Chondrocyte (in vitro differentiated cells): ENCODE results near the gene POC5. TPM values are rescaled to one million over a fixed set of nuclear protein-coding genes. Genes with fewer than 3 reads are reported as not detected.

Experiments
- DNase-seq: peaks from one replicate; pipeline ENCODE4 v3.0.0; 2021; ENCODE audit warnings: mixed read lengths, low spot score
- H3K27ac Mint-ChIP-seq: one replicate; pipeline ENCODE4 v1.8.0; 2021; ENCODE audit warnings: mild to moderate bottlenecking, moderate library complexity, mixed read lengths; ENCODE audit not compliant: unreplicated experiment
- H3K27me3 Mint-ChIP-seq: 2 replicates; pipeline ENCODE4 v1.8.0; 2021; ENCODE audit warnings: low read depth, mixed read lengths
- H3K36me3 Mint-ChIP-seq: 2 replicates; pipeline ENCODE4 v1.8.0; 2021; ENCODE audit warnings: low read depth, mixed read lengths
- H3K4me1 Mint-ChIP-seq: 2 replicates; pipeline ENCODE4 v1.8.0; 2021; ENCODE audit warnings: low read depth, mild to moderate bottlenecking, mixed read lengths
- H3K4me3 Mint-ChIP-seq: one replicate; pipeline ENCODE4 v1.8.0; 2021; ENCODE audit warnings: mild to moderate bottlenecking, moderate library complexity, mixed read lengths; ENCODE audit not compliant: unreplicated experiment
- H3K9me3 Mint-ChIP-seq: 2 replicates; pipeline ENCODE4 v1.8.0; 2021; ENCODE audit warnings: low read depth, mixed read lengths
- CTCF ChIP-seq: fragments of 200-600 bp; sonication (generic); IDR thresholded peaks from 2 replicates; pipeline ENCODE4 v1.5.0; 2021; ENCODE audit warnings: antibody characterized with exemption, mild to moderate bottlenecking, moderate library complexity
- total RNA-seq: library from RNA; stranded (reverse); gene quantifications from 3 replicates; pipeline ENCODE4 v1.2.1, GENCODE V29; 2021

Gene POC5
- total RNA-seq, 1 donor from 2014 or later = 8.0 TPM

- H3K4me3 Mint-ChIP-seq = peak overlapping the region; percentile 98
- H3K4me1 Mint-ChIP-seq = peaks cover 13% of the 10 kb centered on the region
- no peaks in the 10 kb centered on the region for H3K9me3 Mint-ChIP-seq
- H3K36me3 Mint-ChIP-seq = peaks cover 3% of the 10 kb centered on the region
- H3K27me3 Mint-ChIP-seq = peaks cover 8% of the 10 kb centered on the region
- no peak for TF ChIP-seq CTCF
- H3K27ac Mint-ChIP-seq = peak overlapping the region; percentile 98
- no peak for DNase-seq
Observed at GRCh38 chr5:75716715-75717081, 539 bp downstream of the POC5 start.

GRCh38 chr5:75712091-75712490 is 5.1 kb downstream of the POC5 start:
- no peak overlapping the region for H3K27ac Mint-ChIP-seq
- TF ChIP-seq CTCF = no peak

GRCh38 chr5:75711151-75711550 is 6.1 kb downstream of the POC5 start:
- H3K4me3 Mint-ChIP-seq = no peak overlapping the region
- no peak overlapping the region for H3K27ac Mint-ChIP-seq
- no peak for TF ChIP-seq CTCF
- peaks cover 6% of the 10 kb centered on the region for H3K4me1 Mint-ChIP-seq
- H3K9me3 Mint-ChIP-seq = no peaks in the 10 kb centered on the region
- no peak for DNase-seq
- peaks cover 3% of the 10 kb centered on the region for H3K36me3 Mint-ChIP-seq
- H3K27me3 Mint-ChIP-seq = no peaks in the 10 kb centered on the region

More at GRCh38 chr5:75712091-75712490, 5.1 kb downstream of the POC5 start:
- H3K27me3 Mint-ChIP-seq = no peaks in the 10 kb centered on the region
- H3K4me3 Mint-ChIP-seq = no peak overlapping the region
- peaks cover 11% of the 10 kb centered on the region for H3K4me1 Mint-ChIP-seq
- no peaks in the 10 kb centered on the region for H3K9me3 Mint-ChIP-seq
- no peak for DNase-seq
- peaks cover 3% of the 10 kb centered on the region for H3K36me3 Mint-ChIP-seq

GRCh38 chr5:75710637-75711036 is 6.6 kb downstream of the POC5 start:
- Mint-ChIP-seq H3K4me3 (no peak overlapping the region), H3K27me3 (no peaks in the 10 kb centered on the region), H3K4me1 (peaks cover 2% of the 10 kb centered on the region), H3K9me3 (no peaks in the 10 kb centered on the region), H3K36me3 (peaks cover 3% of the 10 kb centered on the region), H3K27ac (no peak overlapping the region)
- no peak for DNase-seq
- TF ChIP-seq CTCF = no peak

GRCh38 chr5:75707911-75708509 is 9.2 kb downstream of the POC5 start:
- Mint-ChIP-seq H3K4me1 (no peaks in the 10 kb centered on the region), H3K9me3 (no peaks in the 10 kb centered on the region), H3K36me3 (peaks cover 6% of the 10 kb centered on the region), H3K27ac (no peak overlapping the region), H3K27me3 (no peaks in the 10 kb centered on the region), H3K4me3 (no peak overlapping the region)
- TF ChIP-seq CTCF = no peak
- DNase-seq = no peak
